Ovary (tissue), 3 donors: ENCODE data around the gene RNF217.

ENCODE experiments used
- EP300 ChIP-seq: sonication (generic); formaldehyde crosslinking; IDR thresholded peaks from one replicate; pipeline ENCODE4 v1.6.1; 2017; ENCODE audit warnings: antibody characterized with exemption
- POLR2A ChIP-seq: fragments of 450-650 bp; IDR thresholded peaks from one replicate; pipeline ENCODE4 v1.6.1; 2017; ENCODE audit warnings: antibody characterized with exemption, mild to moderate bottlenecking, moderate library complexity
- TF ChIP-seq, protein P1 (sequence below), 3 donors: fragments of 450-650 bp in 2 of 3; fragments of 200-600 bp in 1 of 3; IDR thresholded peaks; one replicate each; pipeline versions ENCODE4 v1.5.1 to v1.8.0; 2016 to 2022; ENCODE audit warnings: antibody characterized with exemption in 3 of 3, mild to moderate bottlenecking in 1 of 3
- donor health status: DM: no; HTN: no; CAD: no.

DNA sequence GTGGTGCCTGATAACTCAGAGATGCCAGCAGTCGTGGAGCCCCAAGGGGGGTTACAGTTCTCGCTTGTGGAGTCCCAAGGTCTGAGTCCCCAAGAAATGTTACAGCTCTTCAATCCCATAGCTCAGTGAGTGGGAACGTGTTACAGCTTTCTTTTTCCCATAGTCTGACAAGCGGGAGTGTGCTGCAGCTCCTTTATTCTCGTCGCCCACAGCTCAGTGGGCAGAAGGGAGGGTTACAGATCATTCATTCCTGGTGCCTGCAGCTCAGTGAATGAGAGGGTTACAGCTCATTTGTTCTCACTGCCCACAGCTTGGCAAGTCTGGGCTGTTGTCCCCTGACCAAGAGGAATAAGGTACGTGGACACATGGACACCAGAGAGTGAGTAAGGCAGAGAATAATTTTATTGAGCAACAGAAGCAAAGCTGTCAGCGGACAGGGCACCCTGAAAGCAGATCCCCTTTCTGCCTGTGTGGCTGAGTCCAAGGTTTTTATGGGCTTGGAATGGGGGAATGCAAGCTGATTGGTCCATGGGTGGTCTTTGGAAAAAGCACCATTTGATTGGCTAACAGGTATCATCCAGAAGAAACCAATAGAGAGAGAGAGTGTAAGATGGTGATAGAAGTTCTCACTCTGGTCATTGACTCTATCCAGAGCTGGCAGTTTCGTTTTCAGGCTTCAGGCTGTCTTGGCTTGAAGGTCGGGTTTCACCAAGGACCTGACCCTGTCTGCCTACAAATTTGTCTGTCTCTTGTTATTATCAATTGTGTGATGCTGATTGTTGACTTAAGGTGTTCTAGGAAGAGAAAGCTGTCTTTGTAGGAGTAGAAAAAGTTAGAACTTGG is 16.4 kb downstream of the RNF217 start:
- TF ChIP-seq, protein P1, sequence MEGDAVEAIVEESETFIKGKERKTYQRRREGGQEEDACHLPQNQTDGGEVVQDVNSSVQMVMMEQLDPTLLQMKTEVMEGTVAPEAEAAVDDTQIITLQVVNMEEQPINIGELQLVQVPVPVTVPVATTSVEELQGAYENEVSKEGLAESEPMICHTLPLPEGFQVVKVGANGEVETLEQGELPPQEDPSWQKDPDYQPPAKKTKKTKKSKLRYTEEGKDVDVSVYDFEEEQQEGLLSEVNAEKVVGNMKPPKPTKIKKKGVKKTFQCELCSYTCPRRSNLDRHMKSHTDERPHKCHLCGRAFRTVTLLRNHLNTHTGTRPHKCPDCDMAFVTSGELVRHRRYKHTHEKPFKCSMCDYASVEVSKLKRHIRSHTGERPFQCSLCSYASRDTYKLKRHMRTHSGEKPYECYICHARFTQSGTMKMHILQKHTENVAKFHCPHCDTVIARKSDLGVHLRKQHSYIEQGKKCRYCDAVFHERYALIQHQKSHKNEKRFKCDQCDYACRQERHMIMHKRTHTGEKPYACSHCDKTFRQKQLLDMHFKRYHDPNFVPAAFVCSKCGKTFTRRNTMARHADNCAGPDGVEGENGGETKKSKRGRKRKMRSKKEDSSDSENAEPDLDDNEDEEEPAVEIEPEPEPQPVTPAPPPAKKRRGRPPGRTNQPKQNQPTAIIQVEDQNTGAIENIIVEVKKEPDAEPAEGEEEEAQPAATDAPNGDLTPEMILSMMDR (IDR thresholded peaks at IDR 0.05): no peak
- TF ChIP-seq POLR2A: no peak
- no peak for TF ChIP-seq EP300
